Stromal cell of bone marrow (primary cell): ENCODE data around the gene SPTLC2.
A peak's percentile ranks its signal among the peaks of the same experiment; 100 is the strongest.
"Not testable (repeated sequence)": the region's sequence is repeated elsewhere in the genome, so short reads cannot be mapped to it uniquely, and the experiment has no call there.

Experiments used
- DNase-seq: peaks from one replicate; pipeline ENCODE4 v3.0.0-alpha.2; 2012; ENCODE audit warnings: low read depth

SPTLC2 gene

GRCh38 chr14:77588411-77589025 lies 27.9 kb downstream of the SPTLC2 start:
- DNase-seq = not testable (repeated sequence)

GRCh38 chr14:77585385-77585784 lies 31.1 kb downstream of the SPTLC2 start:
- DNase-seq = no peak

GRCh38 chr14:77584809-77585208 lies 31.6 kb downstream of the SPTLC2 start:
- no peak for DNase-seq

GRCh38 chr14:77583657-77584056 lies 32.8 kb downstream of the SPTLC2 start:
- DNase-seq = no peak

- DNase-seq = no peak
Observed at GRCh38 chr14:77582511-77582910, 33.9 kb downstream of the SPTLC2 start.

- peak; percentile 59 for DNase-seq
Observed at GRCh38 chr14:77580964-77581505, 35.4 kb downstream of the SPTLC2 start.

- DNase-seq = no peak
Observed at GRCh38 chr14:77580477-77580876, 36.0 kb downstream of the SPTLC2 start.

GRCh38 chr14:77579780-77580179 lies 36.7 kb downstream of the SPTLC2 start:
- DNase-seq = no peak

GRCh38 chr14:77579065-77579464 lies 37.4 kb downstream of the SPTLC2 start:
- DNase-seq = peak; percentile 56

GRCh38 chr14:77574446-77575115 lies 41.9 kb downstream of the SPTLC2 start:
- no peak for DNase-seq

- DNase-seq = no peak
Observed at GRCh38 chr14:77573964-77574363, 42.5 kb downstream of the SPTLC2 start.

- no peak for DNase-seq
Observed at GRCh38 chr14:77570706-77571268, 45.6 kb downstream of the SPTLC2 start.

- DNase-seq = no peak
Observed at GRCh38 chr14:77565994-77566305, 50.5 kb downstream of the SPTLC2 start.

- no peak for DNase-seq
Observed at GRCh38 chr14:77565289-77565993, 51.0 kb downstream of the SPTLC2 start.

GRCh38 chr14:77562681-77563080 lies 53.8 kb downstream of the SPTLC2 start:
- DNase-seq = peak; percentile 87

GRCh38 chr14:77561881-77562280 lies 54.6 kb downstream of the SPTLC2 start:
- no peak for DNase-seq

GRCh38 chr14:77559381-77559780 lies 57.1 kb downstream of the SPTLC2 start:
- DNase-seq = no peak

- no peak for DNase-seq
Observed at GRCh38 chr14:77557391-77557790, 59.0 kb downstream of the SPTLC2 start.

GRCh38 chr14:77556946-77557345 lies 59.5 kb downstream of the SPTLC2 start:
- no peak for DNase-seq

GRCh38 chr14:77554816-77555599 lies 61.4 kb downstream of the SPTLC2 start:
- DNase-seq = no peak

GRCh38 chr14:77554207-77554606 lies 62.2 kb downstream of the SPTLC2 start:
- no peak for DNase-seq

- no peak for DNase-seq
Observed at GRCh38 chr14:77549451-77549850, 67.0 kb downstream of the SPTLC2 start.
